Parathyroid adenoma (tissue), 2 donors: ENCODE measurements around the gene PLXNA4.

ENCODE experiments used
- H2AFZ ChIP-seq: fragments of 300-600 bp; sonication (generic); one replicate; pipeline ENCODE4 v1.7.0; 2017; ENCODE audit warnings: antibody characterized with exemption, mild to moderate bottlenecking
- H3K27ac ChIP-seq: fragments of 300-600 bp; sonication (generic); one replicate; pipeline ENCODE4 v1.7.0; 2017
- H3K27me3 ChIP-seq: fragments of 300-600 bp; sonication (generic); one replicate; pipeline ENCODE4 v1.7.0; 2017; ENCODE audit warnings: low read length; ENCODE audit not compliant: control insufficient read depth, insufficient read depth
- H3K36me3 ChIP-seq: fragments of 300-600 bp; sonication (generic); one replicate; pipeline ENCODE4 v1.7.0; 2017; ENCODE audit warnings: low read length; ENCODE audit not compliant: control insufficient read depth, insufficient read depth
- H3K4me1 ChIP-seq: fragments of 300-600 bp; sonication (generic); one replicate; pipeline ENCODE4 v1.7.0; 2017; ENCODE audit warnings: control low read depth
- H3K4me2 ChIP-seq: fragments of 300-600 bp; sonication (generic); one replicate; pipeline ENCODE4 v1.7.0; 2017; ENCODE audit warnings: low read length
- H3K4me3 ChIP-seq: fragments of 300-600 bp; sonication (generic); one replicate; pipeline ENCODE4 v1.7.0; 2017; ENCODE audit warnings: low read depth, low read length
- H3K79me2 ChIP-seq: fragments of 300-600 bp; sonication (generic); one replicate; pipeline ENCODE4 v1.7.0; 2017; ENCODE audit warnings: control low read depth
- H3K9ac ChIP-seq: fragments of 300-600 bp; sonication (generic); one replicate; pipeline ENCODE4 v1.7.0; 2017; ENCODE audit warnings: mild to moderate bottlenecking
- H3K9me3 ChIP-seq: fragments of 300-600 bp; sonication (generic); one replicate; pipeline ENCODE4 v1.7.0; 2017; ENCODE audit warnings: low read length; ENCODE audit not compliant: control insufficient read depth
- TF ChIP-seq, protein P1 (sequence below): fragments of 300-600 bp; sonication (generic); IDR thresholded peaks from one replicate; pipeline ENCODE4 v1.7.0; 2017; ENCODE audit warnings: antibody characterized with exemption, mild to moderate bottlenecking
- donor health status: primary hyperparathyroidism.

PLXNA4 gene

DNA sequence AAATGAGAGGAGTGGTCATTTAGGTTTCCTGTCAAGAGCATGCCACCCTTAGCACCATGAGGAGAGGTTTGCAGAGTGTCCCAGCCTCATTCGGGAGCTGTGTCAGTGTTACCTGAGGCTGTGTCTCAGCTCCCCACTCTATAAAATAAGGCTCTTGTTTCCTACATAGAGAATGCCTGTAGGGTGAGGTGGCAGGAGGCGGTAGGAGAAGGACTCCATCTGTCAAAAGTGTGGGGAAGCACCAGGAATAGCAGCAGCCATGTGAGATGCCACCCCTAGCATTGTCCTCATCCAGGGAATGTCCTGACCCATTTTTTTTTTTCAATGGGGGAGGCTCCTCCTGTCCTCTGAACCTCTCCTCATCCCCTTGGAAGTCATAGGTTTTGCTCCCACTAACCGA lies 451.2 kb downstream of the PLXNA4 start:
- H3K27ac ChIP-seq: no peak overlapping the region
- no peak overlapping the region for H2AFZ ChIP-seq
- no peak overlapping the region for H3K4me3 ChIP-seq
- TF ChIP-seq, protein P1, sequence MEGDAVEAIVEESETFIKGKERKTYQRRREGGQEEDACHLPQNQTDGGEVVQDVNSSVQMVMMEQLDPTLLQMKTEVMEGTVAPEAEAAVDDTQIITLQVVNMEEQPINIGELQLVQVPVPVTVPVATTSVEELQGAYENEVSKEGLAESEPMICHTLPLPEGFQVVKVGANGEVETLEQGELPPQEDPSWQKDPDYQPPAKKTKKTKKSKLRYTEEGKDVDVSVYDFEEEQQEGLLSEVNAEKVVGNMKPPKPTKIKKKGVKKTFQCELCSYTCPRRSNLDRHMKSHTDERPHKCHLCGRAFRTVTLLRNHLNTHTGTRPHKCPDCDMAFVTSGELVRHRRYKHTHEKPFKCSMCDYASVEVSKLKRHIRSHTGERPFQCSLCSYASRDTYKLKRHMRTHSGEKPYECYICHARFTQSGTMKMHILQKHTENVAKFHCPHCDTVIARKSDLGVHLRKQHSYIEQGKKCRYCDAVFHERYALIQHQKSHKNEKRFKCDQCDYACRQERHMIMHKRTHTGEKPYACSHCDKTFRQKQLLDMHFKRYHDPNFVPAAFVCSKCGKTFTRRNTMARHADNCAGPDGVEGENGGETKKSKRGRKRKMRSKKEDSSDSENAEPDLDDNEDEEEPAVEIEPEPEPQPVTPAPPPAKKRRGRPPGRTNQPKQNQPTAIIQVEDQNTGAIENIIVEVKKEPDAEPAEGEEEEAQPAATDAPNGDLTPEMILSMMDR: no peak
- H3K27me3 ChIP-seq: no peaks in the 10 kb centered on the region
- H3K9me3 ChIP-seq: no peaks in the 10 kb centered on the region
- H3K4me2 ChIP-seq: no peak overlapping the region
- H3K4me1 ChIP-seq: no peaks in the 10 kb centered on the region
- no peak overlapping the region for H3K9ac ChIP-seq
- H3K79me2 ChIP-seq: no peaks in the 10 kb centered on the region
- no peaks in the 10 kb centered on the region for H3K36me3 ChIP-seq

DNA sequence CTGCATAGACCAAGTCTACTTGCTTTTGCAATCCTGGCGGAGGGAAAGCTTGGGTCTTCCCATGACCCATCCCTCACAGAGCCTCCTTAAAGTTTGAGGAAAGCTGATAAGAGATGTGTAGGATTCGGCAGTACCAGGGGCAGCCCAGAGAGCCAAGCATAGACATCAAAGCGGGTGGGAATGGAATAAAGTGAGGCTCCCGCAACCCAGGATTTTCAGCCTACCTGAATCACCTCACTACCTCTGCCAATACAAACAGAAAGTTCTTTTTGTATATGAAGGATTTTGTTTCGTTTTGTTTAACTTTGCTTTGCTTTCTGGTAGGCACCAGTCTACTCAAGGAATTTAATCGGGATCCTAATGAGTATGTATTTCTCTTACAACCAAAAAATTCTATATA lies 451.7 kb downstream of the PLXNA4 start:
- Histone ChIP-seq H3K4me1 (no peaks in the 10 kb centered on the region), H3K27me3 (no peaks in the 10 kb centered on the region), H3K4me3 (no peak overlapping the region), H3K9me3 (no peaks in the 10 kb centered on the region), H3K4me2 (no peak overlapping the region), H3K36me3 (no peaks in the 10 kb centered on the region), H2AFZ (no peak overlapping the region), H3K9ac (no peak overlapping the region), H3K79me2 (no peaks in the 10 kb centered on the region), H3K27ac (no peak overlapping the region)
- TF ChIP-seq, protein P1: no peak

DNA sequence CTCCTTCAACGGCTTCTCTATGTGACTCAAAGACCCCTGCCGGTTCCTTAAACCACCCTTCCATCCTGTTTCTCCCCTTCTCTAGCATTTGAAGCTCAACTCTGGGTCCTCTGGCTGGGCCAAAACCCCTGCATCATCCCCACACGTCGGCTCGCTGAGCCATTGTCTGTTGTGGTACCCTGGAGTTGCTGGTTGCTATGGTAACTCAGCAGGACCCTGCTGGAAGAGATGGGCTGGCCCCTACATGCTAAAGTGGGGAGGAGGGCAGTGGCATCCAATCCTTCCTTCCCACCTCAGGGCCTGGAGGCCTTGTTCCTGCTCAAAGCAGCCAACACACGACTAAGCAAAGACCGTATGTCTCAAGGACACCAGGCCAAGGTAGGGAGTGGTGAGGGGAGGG lies 452.5 kb downstream of the PLXNA4 start:
- Histone ChIP-seq H3K4me2 (no peak overlapping the region), H2AFZ (no peak overlapping the region), H3K9me3 (no peaks in the 10 kb centered on the region), H3K4me1 (no peaks in the 10 kb centered on the region), H3K79me2 (no peaks in the 10 kb centered on the region), H3K9ac (no peak overlapping the region), H3K4me3 (no peak overlapping the region), H3K27ac (no peak overlapping the region), H3K27me3 (no peaks in the 10 kb centered on the region), H3K36me3 (no peaks in the 10 kb centered on the region)
- TF ChIP-seq, protein P1: no peak

DNA sequence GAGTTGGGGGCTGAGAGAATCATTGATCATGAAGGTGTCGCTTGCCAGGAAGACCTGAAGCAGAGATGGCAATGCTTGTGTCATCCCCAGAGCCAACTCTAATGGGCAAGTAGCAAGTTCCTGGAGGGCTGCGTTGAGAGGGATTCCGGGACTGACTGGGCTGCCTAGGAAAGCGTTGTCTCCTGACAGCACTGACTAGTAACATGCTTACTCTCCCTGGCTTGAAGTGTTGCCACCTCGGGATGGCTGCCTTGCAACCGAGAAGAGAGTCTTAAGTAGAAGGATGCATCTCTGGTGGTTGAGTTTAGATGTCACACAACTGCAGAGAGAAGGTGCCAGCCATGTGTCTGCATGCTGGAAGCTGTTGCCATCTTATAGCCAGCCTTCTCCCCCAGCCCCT lies 453.4 kb downstream of the PLXNA4 start:
- Histone ChIP-seq H3K79me2 (no peaks in the 10 kb centered on the region), H2AFZ (no peak overlapping the region), H3K4me2 (no peak overlapping the region), H3K9ac (no peak overlapping the region), H3K27me3 (no peaks in the 10 kb centered on the region), H3K4me3 (no peak overlapping the region), H3K36me3 (no peaks in the 10 kb centered on the region), H3K27ac (no peak overlapping the region), H3K4me1 (no peaks in the 10 kb centered on the region), H3K9me3 (no peaks in the 10 kb centered on the region)
- TF ChIP-seq, protein P1: no peak

DNA sequence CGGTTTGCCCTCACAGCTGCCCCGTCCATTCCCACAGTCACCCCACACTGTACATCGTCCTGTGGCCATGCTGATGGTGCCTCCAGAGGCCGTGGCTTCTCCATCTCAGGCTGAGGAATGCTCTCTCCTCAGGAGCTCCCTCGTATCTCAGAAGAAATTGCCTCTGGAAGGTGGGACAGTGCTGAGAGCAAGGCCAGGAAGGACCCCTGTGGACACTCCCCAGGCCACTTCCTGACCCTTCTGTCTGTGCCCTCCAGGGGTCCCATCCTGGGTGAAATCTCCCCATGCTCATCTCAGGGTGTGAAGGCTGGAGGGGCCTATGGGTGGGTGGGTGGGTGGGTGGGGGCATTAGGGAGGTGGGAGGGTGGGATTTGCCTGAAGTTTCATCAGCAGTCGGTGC lies 454.3 kb downstream of the PLXNA4 start:
- Histone ChIP-seq H3K27ac (no peak overlapping the region), H3K9ac (no peak overlapping the region), H3K36me3 (no peaks in the 10 kb centered on the region), H3K9me3 (no peaks in the 10 kb centered on the region), H3K79me2 (no peaks in the 10 kb centered on the region), H3K4me3 (no peak overlapping the region), H3K4me2 (no peak overlapping the region), H2AFZ (no peak overlapping the region), H3K4me1 (no peaks in the 10 kb centered on the region), H3K27me3 (no peaks in the 10 kb centered on the region)
- TF ChIP-seq, protein P1: no peak
